Activated naive CD4-positive, alpha-beta T cell treated with anti-CD3 and anti-CD28 coated beads, Interleukin-2, amount 50 U/mL, for 16 hours (primary cell): Measurements from ENCODE around the gene NME9.

Experiments used
- DNase-seq: peaks from one replicate; pipeline ENCODE4 v3.0.0-alpha.2; 2020

NME9 gene

GRCh38 chr3:138361561-138361971, 31.9 kb upstream of the NME9 start:
- no peak for DNase-seq

DNA sequence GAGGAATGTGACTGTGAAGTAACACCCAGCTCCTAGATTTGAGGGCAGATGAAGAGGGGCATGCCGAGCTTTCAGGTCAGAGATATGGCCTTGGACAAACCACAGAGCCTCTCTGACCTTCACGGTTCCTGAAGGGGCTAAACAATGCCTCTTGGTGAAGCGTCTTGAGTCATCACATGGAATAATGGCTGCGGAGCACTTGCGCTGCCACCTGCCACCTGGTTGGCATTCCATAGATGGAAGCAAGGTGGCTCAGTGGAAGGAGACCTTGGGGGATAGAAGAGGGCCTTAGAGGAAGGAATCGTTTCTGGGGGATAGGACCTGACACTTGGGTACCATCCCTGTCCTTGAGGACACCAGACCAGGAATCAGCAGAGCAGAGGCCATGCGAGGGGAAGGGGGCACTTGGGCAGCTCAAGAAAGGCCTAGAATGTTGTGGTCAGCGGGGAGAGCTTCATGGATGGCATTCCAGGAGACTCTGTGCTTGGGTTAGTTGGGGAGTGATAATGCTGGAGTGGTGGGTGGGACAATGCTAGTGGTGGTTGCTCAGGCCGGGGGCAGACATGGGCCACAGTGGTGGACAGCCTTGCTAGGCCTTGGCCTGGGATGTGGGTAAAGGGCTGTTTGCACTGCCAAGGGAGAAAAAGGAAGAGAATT, 31.3 kb upstream of the NME9 start:
- DNase-seq: no peak

- DNase-seq: no peak
These were observed 30.5 kb upstream of the NME9 start for GRCh38 chr3:138359919-138360868.

DNA sequence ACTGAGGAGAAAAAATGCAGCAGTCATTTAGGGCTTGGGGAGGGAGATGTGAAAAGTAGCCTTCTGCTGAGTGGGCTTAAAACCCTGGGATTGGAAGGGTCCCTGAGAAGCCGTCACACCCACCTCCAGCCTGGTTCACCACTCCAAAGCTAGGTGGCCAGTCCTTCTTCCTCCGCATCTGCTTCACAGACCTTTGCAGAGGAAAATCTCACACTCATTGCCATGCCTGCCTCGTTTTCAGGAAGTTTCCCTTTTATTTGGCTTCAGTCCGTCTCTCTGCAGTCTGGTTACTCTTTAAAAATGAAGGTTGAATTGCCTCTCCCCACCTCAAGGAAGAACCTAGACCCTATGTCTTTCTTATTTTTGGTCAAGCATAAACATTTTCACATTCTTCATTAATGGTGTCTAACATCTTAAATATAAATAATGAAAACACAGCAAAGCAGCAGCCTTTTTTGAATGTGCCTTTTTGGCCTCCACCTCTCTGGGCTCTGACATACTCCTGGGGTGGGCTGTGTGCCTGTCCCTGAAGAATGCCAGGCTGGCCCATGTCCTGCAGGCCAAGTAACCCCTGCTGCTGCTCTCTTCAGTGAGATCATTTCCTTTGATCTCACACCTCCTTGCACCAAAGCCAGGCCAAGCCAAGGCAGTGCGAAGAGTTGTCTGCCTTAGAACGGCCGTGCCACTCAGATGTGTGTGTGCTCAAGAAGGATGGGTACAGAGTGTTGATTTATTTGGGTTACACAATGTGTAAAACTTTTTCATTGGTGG, 29.7 kb upstream of the NME9 start:
- no peak for DNase-seq

DNA sequence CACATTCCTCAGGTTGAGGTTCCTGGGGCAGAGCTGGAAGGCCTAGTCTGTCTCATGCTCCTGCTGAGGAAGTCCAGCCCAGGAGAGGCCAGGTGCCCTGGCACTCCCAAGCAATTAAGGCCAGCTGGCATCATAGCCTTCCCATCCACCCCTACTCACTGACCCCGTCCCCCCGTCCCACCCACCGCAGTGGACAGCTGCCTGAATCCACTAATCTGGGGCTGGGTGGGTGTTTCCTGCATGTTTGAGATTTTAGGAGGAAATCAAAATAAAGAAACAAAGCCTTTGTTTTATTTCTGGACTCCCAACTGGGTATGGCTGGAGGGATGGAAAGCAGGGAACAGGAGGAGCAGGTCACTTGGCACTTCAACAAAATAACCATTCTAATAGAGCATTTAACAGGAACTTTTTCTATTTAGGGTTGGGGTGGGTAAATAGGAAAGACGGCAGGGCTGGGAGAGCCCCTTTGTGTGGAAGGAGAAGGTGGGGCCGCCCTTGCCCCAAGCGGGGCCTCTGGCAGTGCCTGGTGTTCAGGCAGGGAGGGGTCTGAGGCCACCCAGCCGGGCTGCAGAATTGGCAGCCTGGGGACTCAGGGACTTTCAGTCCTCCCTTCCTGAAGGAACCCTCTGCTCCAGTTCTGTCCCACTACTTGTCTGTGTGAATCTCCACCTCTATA, 27.2 kb upstream of the NME9 start:
- no peak for DNase-seq

DNA sequence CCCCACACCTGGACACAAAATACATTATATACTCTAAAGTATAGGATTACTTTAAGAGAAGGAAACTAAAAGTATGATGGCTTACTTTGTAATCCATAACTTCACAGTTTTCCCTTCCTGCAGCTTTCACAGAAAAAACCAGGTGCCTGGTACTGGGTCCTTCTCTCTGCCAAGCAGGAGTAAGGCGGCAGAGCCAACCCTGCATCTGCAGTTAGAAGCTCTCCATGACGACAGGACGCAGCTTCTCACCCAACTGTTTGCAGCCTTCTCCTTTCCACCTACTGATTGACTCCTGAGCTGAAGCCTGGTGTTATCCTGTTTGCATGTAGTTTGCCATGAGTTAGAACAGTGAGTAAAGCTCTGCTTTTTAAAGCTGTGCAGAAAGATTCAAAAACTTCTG, 25.4 kb upstream of the NME9 start:
- DNase-seq: no peak

DNA sequence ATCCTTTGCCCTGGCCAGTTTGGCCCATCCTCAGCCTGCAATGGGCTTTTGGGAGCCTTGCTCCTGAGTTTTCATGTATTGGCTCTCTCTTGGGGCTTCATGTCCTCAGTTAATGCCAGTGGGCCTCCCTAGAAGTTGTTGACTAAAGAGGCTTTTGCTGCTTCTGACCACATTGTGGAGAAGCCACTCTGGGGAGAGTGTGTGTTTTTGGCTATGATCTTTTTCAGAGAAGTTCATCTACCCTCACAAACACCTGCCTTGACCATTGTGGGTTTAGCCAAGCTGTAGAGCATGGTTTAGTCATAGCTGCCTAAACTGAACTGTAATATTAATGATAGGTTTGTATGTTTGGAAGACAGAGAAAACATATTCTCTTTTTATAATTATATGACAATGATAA, 24.7 kb upstream of the NME9 start:
- DNase-seq: no peak

DNA sequence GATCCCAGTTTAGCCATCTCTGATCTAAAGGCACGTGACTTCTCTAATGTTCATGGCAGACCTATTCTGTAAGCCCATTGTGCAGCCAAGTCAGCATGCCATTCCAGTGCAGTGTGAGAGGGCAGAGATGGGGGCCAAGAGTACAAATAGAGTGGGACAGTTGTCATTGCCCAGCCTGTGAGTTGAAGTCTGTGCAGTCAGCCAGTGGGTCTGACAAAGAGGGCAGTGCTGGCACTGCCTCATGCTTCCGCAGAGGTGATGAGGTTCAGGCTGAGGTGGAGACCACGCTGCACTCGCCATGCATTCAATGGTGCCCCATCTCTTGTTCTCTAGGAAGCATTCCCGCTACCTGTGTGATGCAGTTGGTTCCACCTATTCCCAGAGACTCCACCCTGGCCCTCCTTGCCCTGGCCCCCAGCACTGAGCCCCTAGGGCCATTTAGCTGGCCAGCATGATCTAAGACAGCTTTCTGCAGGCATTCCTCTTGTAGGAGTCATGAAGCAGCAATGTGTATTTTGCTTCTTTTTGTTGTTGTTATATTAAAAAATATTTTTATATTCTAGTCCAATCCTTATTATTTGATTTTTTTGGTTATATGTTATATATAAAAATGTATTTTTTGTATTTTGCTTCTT, 22.4 kb upstream of the NME9 start:
- no peak for DNase-seq

- DNase-seq: no peak
These were observed 21.5 kb upstream of the NME9 start for GRCh38 chr3:138351151-138351550.

DNA sequence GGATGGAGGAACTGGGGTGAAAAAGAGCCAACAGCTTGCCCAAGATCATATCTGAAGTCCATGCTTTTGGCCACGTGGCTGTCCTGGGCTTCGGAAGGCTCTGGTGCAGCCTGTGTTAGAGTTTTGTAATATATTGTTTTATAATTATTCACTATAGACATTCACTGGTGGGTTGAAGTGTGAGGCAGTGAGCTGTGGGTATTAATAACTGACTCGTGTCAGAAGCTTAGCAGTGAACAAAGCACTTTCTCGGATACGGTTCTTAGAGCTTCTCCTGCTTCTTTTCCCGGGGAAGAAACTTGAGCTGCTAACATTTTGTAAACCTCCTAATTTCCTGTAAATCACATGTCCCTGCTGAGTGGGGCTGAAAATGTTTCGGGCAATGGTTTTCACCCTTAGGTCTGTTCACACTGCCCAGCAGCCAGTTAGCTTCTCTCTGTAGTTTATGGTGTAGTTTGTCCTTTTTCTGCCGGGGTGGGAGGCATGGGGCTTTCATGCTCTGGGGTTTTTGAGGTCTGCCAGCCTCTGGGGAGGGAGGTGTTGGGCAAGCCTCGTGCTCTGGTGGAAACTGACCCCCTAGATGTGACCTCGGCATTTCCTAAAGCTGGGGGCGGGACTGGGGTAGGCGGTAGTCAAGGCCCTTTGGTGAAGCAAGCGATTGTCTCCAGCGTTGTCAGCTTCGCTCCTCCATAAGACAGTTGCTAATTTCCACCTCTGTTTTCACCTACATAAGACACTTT, 20.4 kb upstream of the NME9 start:
- no peak for DNase-seq

- no peak for DNase-seq
These were observed 19.4 kb upstream of the NME9 start for GRCh38 chr3:138348754-138349739.

GRCh38 chr3:138347960-138348753, 18.5 kb upstream of the NME9 start, which contains the start of gene MRAS:
Gene MRAS, plus strand, starts transcription at chr3:138348579. Its CDS starts 24,305 bp downstream, at chr3:138372884.
- peak; percentile 23 for DNase-seq

DNA sequence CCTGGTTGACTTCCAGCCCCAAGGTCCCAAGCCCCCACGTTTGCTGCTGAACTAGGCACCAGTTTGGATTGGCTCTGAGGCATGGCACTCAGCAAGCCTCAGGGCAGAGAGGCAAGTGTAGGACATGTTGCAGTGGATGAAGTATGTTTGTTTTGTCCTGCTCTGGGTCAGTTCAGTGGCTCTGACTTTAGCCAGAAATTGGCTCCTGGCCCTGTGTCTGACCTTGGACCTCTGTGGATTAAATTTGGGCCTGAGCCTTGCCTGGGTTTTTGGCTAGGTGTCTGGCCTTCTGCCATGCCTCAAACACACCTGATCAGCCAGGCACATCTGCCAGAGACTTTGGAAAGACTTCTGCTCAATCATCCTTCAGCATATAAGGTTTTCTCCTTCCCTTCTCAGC, 15.1 kb upstream of the NME9 start:
- DNase-seq: no peak

- no peak for DNase-seq
These were observed 10.9 kb upstream of the NME9 start for GRCh38 chr3:138340511-138340910.

DNA sequence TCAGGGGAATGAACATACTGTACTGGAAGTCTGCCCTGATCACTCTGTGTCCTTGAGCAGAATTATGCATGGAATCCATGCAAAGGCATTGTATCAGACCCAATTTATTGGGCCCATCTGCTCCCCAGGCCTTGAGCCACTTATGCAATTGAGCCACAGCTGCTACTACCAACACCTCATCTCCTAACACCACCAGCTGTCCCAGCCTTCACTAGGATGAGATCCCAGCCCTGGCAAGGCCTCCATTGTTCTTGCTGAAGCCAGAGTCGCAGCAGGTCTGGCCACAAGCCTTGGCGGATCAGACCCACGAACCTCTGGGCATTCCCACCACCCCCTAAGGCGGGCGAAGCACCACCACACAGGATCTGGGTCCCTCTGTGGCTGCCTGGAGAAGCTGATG, 9.2 kb upstream of the NME9 start:
- no peak for DNase-seq

GRCh38 chr3:138338244-138338643, 8.6 kb upstream of the NME9 start:
- DNase-seq: no peak

GRCh38 chr3:138336454-138336999, 6.9 kb upstream of the NME9 start:
- DNase-seq: no peak

DNA sequence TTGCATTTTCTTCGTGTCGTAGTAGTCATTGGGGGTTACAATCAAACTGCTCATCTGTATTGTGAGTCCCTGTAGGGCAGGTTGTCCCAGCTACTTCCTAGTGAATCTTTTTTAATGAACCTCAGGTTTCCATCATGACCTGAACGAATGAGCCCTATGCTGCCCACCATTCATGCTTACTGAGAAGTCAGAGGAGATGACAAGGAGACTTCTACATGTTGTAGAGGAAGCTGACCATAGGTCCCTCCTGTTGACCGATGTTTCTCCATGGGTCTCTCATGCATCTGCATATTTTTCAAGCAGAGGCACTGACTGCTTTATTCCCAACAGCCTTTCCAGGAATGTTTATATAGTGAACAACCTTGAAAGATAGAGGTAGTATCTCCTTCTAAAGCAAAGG, 5.0 kb upstream of the NME9 start:
- no peak for DNase-seq

DNA sequence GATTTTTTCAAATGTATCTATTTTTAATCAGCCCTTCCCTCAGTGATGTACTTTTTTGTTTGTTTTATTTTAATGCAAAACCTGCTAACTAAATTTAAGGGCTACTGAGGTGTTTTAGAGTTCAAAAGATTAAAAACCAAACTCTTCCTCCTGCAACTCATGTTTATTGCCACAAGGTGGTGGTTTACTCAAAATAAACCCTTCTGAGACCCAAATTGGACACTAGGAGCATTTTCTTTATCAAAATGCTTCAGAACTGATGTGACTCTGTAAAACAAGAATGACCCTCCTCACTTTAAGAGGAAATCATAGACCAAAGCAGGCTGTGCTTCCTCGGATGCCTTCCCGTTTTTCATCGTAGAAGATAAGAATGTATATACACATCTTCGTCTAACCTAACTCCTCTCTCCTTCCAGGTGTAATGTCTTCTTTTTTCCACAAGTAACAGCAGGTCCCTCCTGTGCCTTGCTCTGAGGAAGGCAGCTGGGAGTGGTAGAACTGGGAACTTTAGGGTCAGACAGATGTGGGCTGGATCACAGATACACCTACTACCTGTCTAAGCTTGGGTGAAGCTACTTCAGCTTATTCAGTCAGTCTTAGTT, 2.9 kb upstream of the NME9 start:
- DNase-seq: no peak
